Mucosa of descending colon (tissue), 3 donors: ENCODE results near the gene EPGN. TPM values are rescaled to one million over a fixed set of nuclear protein-coding genes. Genes with fewer than 3 reads are reported as not detected.

ENCODE experiments used
- ATAC-seq: fragments of 200-7000 bp; cut with Tn5 transposase; one replicate; pipeline ENCODE4 v1.9.1; 2020; ENCODE audit warnings: mild to moderate bottlenecking, moderate library complexity
- DNase-seq, 3 donors: peaks; one replicate each; pipeline ENCODE4 v3.0.0-alpha.2; 2020
- H3K36me3 ChIP-seq: fragments of 200-600 bp; one replicate; pipeline ENCODE4 v1.8.0; 2021; ENCODE audit warnings: low read depth, mild to moderate bottlenecking
- H3K4me1 ChIP-seq: fragments of 200-600 bp; one replicate; pipeline ENCODE4 v1.8.0; 2021; ENCODE audit warnings: low read depth, mild to moderate bottlenecking
- H3K4me3 ChIP-seq: fragments of 200-600 bp; one replicate; pipeline ENCODE4 v1.8.0; 2021; ENCODE audit warnings: mild to moderate bottlenecking
- H3K9me3 ChIP-seq: fragments of 200-600 bp; one replicate; pipeline ENCODE4 v1.8.0; 2021; ENCODE audit warnings: mild to moderate bottlenecking
- intact Hi-C, 2 donors: fragments of 100-400 bp; cut with DNase I in 1 of 2; cut with micrococcal nuclease in 1 of 2; formaldehyde crosslinking; loops; one replicate each; pipeline versions ENCODE4 v1.11.0 to v1.11.1; 2022; cut with DNase I, micrococcal nuclease
- total RNA-seq, 3 donors: library from RNA; stranded (reverse); fragmentation: NEBNext Ultra II Directional in 2 of 3; extraction: Animal tissue kit (Norgen Biotek cat#: 25700) in 2 of 3; gene quantifications; one replicate each; pipeline versions ENCODE4 v1.2.1 to v1.2.4, GENCODE V29; 2021 to 2023
- TF ChIP-seq, protein P1 (sequence below): fragments of 200-600 bp; IDR thresholded peaks from one replicate; pipeline ENCODE4 v1.8.0; 2022; ENCODE audit warnings: antibody characterized with exemption, mild to moderate bottlenecking
- donor health status: DM: no; HTN: no; CAD: no; lungs with moderate emphysema.
- donor health status: DM: no; HTN: no; CAD: no.
- donor health status: DM: no; HTN: yes; CAD: no.

EPGN gene
- total RNA-seq, 3 donors from 2014 or later = not detected

DNA sequence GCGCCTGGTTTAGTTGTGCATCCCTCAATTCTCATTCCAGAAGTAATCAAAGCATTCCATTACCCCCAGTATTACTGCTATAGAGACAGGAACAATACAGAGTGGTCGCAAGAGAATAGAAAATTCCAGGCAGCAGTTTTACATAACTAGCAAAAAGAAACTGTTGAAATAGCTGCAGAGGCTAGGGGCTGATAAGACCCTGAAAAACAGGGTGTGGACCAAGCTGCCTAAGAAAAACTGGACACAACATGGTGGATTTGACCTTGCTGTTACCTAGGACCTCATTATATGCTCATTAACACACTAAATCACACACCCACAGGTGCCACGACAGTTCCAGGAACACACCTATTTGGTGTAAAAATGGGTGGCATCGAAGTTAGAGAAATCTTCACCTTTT, 15.4 kb downstream of the EPGN start:
- TF ChIP-seq, protein P1, sequence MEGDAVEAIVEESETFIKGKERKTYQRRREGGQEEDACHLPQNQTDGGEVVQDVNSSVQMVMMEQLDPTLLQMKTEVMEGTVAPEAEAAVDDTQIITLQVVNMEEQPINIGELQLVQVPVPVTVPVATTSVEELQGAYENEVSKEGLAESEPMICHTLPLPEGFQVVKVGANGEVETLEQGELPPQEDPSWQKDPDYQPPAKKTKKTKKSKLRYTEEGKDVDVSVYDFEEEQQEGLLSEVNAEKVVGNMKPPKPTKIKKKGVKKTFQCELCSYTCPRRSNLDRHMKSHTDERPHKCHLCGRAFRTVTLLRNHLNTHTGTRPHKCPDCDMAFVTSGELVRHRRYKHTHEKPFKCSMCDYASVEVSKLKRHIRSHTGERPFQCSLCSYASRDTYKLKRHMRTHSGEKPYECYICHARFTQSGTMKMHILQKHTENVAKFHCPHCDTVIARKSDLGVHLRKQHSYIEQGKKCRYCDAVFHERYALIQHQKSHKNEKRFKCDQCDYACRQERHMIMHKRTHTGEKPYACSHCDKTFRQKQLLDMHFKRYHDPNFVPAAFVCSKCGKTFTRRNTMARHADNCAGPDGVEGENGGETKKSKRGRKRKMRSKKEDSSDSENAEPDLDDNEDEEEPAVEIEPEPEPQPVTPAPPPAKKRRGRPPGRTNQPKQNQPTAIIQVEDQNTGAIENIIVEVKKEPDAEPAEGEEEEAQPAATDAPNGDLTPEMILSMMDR = no peak
- Histone ChIP-seq H3K4me1 (no peaks in the 10 kb centered on the region), H3K36me3 (no peaks in the 10 kb centered on the region), H3K9me3 (no peaks in the 10 kb centered on the region), H3K4me3 (no peak overlapping the region)
- DNase-seq = no peak
- ATAC-seq = no peak
- intact Hi-C loops = loop anchor here in 1 of 2 donors (5.0 kb wide), 1 partner anchor 354 kb away; no protein-coding TSS in a partner anchor

DNA sequence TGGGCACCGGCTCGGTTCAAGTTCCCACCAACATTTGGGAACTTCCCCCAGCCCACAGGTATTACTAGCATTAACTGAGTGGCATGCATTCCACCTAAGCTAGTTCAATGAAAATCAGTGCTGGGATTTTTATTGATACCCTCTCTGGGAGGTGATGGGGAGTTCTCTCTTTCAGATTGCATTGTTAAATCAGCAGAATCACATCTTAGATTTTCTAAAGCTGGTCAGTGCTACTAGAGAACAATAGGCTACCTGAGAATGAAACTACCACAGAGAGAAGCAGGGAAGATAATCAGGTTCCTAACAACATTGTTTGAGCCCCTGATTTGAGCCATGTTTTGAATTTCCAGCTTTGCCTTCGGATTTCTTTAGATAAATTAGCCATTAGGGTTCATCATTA, 16.0 kb downstream of the EPGN start:
- Histone ChIP-seq H3K4me1 (no peaks in the 10 kb centered on the region), H3K36me3 (no peaks in the 10 kb centered on the region), H3K9me3 (no peaks in the 10 kb centered on the region), H3K4me3 (no peak overlapping the region)
- DNase-seq (no peak), ATAC-seq (no peak)
- TF ChIP-seq, protein P1 = no peak
- intact Hi-C loops = loop anchor here in 1 of 2 donors (5.0 kb wide), 1 partner anchor 353 kb away; no protein-coding TSS in a partner anchor

DNA sequence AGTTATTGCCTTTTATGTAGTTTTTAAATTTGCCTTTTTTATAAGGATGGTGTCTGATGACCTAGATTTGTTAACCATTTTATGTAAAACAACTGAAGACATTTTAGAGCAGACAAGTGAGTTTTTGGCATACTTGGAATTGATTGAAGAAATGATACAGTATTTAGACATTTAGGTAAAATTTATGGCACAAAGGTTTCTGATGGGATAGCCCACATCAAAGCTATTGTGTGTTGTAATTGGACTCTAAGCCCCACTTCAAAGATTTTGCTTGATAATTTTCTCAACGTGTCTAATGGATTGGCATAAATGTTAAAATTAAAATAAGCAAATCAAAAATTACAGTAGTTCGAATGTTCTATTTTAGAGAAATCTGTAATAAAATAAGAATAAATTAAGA, 17.6 kb downstream of the EPGN start:
- no peaks in the 10 kb centered on the region for H3K9me3 ChIP-seq
- TF ChIP-seq, protein P1 = no peak
- DNase-seq = no peak
- no peaks in the 10 kb centered on the region for H3K4me1 ChIP-seq
- no peak for ATAC-seq
- intact Hi-C loops = no loop called here
- no peak overlapping the region for H3K4me3 ChIP-seq
- no peaks in the 10 kb centered on the region for H3K36me3 ChIP-seq

DNA sequence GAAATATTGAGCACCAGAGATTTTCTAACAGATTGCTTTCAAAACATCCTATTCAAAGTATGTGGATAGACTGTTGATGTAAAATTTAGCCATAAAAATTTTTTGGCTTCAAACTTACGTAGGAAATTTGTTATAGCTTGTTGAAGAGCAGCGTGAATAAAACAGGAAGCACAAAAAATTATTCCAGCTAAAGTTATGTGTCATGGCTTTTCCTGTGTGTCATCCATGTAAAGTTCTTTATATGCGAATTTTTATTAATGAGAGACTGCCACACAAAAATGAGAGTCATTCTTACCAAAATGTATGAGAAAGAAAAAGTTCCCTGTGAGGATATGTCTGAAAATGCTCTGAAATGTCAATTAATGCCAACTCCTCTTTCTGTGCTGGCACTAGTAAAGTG, 19.5 kb downstream of the EPGN start:
- ATAC-seq = no peak
- no peak overlapping the region for H3K4me3 ChIP-seq
- intact Hi-C loops = no loop called here
- DNase-seq = no peak
- H3K4me1 ChIP-seq = no peaks in the 10 kb centered on the region
- no peaks in the 10 kb centered on the region for H3K9me3 ChIP-seq
- no peaks in the 10 kb centered on the region for H3K36me3 ChIP-seq
- TF ChIP-seq, protein P1 = no peak

DNA sequence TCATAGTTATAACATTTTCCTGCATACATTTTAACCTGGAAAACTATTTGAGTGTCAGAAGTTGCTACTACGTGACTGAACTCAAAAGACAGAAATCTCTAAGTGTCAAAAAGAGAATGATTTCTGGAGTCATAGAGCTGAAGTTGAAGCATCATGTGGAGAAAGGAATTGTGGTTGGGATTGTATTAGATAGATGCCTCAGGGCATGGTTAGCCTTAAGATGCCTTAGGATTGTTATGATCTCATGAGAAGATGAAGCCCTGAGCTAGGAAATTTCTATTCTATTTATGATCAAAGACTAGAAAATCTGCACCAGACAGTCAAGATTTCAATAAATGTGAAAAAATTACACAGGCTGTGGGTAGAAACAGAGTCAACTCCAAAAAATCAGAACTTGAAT, 20.2 kb downstream of the EPGN start:
- Histone ChIP-seq H3K4me3 (no peak overlapping the region), H3K4me1 (no peaks in the 10 kb centered on the region), H3K9me3 (no peaks in the 10 kb centered on the region), H3K36me3 (no peaks in the 10 kb centered on the region)
- intact Hi-C loops = no loop called here
- ATAC-seq (no peak), DNase-seq (no peak)
- TF ChIP-seq, protein P1 = no peak

DNA sequence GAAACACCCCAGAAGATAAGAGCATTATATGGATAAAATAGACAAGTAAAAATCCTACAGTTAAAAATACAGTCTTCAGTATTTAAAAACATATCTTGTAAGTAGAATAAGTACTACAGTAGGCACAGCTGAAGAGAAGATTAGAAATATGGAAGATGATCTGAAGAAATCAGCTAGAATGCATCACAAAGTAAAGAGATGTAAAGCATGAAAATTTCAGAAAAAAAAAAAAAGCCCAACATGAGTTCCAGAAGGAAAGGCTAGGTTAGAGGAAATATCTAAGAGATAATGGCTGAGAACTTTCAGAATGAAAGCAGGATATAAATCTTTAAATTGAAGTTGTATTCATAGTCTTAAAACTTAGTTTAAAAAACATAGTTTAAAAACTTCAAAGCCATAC, 21.0 kb downstream of the EPGN start:
- DNase-seq (no peak), ATAC-seq (no peak)
- H3K9me3 ChIP-seq = no peaks in the 10 kb centered on the region
- H3K36me3 ChIP-seq = no peaks in the 10 kb centered on the region
- H3K4me1 ChIP-seq = no peaks in the 10 kb centered on the region
- H3K4me3 ChIP-seq = no peak overlapping the region
- intact Hi-C loops = no loop called here
- TF ChIP-seq, protein P1 = no peak
